Ascending aorta (tissue), 2 donors: ENCODE data around the gene WDR18. TPM values are rescaled to one million over a fixed set of nuclear protein-coding genes. Genes with fewer than 3 reads are reported as not detected.

Experiments
- DNase-seq, 2 donors: peaks; one replicate each; pipeline ENCODE4 v3.0.0-alpha.2; 2019; ENCODE audit warnings: low spot score in 2 of 2
- H3K27ac ChIP-seq, 2 donors: fragments of 200-600 bp; sonication (generic); one replicate each; pipeline ENCODE4 v1.5.1; 2016 to 2017; ENCODE audit warnings: mild to moderate bottlenecking in 1 of 2
- H3K27me3 ChIP-seq: fragments of 200-600 bp; sonication (generic); one replicate; pipeline ENCODE4 v1.5.1; 2017
- H3K36me3 ChIP-seq, 2 donors: fragments of 200-600 bp; sonication (generic); one replicate each; pipeline ENCODE4 v1.5.1; 2016
- H3K4me1 ChIP-seq, 2 donors: fragments of 200-600 bp; sonication (generic); one replicate each; pipeline ENCODE4 v1.5.1; 2016 to 2017; ENCODE audit warnings: mild to moderate bottlenecking in 1 of 2
- H3K4me3 ChIP-seq, 2 donors: fragments of 200-600 bp; sonication (generic); one replicate each; pipeline ENCODE4 v1.5.1; 2016 to 2017; ENCODE audit warnings: mild to moderate bottlenecking in 1 of 2
- H3K9me3 ChIP-seq, 2 donors: fragments of 200-600 bp; sonication (generic); one replicate each; pipeline ENCODE4 v1.5.1; 2016
- intact Hi-C: fragments of 100-400 bp; cut with DNase I; formaldehyde crosslinking; loops from one replicate; pipeline ENCODE4 v1.15.1; 2023
- total RNA-seq: library from RNA; depleted of rRNA; stranded (reverse); fragments of >200 nt; gene quantifications from one replicate; pipeline ENCODE4 v1.1.0, GENCODE V29; 2016
- TF ChIP-seq, protein P1 (sequence below), 3 experiments: fragments of 200-600 bp in 2 of 3; fragments of 450-650 bp in 1 of 3; sonication (generic) in 2 of 3; IDR thresholded peaks; one replicate each; pipeline ENCODE4 v1.5.1; 2016 to 2019; ENCODE audit warnings: antibody characterized with exemption in 3 of 3, mild to moderate bottlenecking in 1 of 3, moderate library complexity in 1 of 3

Gene WDR18
- total RNA-seq, 1 donor from 2014 or later: 65.7 TPM

DNA sequence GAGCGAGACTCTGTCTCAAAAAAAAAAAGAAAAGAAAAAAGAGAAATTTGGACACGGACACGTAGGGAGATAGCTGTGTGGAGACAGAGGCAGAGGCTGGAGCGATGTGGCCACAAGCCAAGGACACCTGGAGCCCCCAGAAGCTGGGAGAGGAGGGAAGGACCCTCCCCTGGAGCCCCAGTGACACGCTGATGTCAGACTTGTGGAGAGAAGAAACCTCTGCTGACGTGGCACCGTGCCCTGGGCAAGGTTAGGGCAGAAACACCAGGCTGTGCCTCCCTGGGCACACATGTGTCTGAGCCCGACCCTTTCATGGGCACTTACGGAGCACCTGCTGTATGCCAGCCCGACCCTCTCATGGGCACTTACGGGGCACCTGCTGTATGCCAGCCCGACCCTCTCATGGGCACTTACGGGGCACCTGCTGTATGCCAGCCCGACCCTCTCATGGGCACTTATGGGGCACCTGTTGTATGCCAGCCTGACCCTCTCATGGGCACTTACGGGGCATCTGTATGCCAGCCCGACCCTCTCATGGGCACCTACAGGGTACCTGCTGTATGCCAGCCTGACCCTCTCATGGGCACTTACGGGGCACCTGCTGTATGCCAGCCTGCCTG, 40.5 kb upstream of the WDR18 start:
- Histone ChIP-seq H3K27me3 (no peaks in the 10 kb centered on the region), H3K36me3 (no peaks in the 10 kb centered on the region), H3K27ac (no peak overlapping the region), H3K9me3 (no peaks in the 10 kb centered on the region), H3K4me3 (no peak overlapping the region), H3K4me1 (peaks cover 0 to 15% of the 10 kb centered on the region in 2 donors)
- no peak for DNase-seq
- TF ChIP-seq, protein P1, sequence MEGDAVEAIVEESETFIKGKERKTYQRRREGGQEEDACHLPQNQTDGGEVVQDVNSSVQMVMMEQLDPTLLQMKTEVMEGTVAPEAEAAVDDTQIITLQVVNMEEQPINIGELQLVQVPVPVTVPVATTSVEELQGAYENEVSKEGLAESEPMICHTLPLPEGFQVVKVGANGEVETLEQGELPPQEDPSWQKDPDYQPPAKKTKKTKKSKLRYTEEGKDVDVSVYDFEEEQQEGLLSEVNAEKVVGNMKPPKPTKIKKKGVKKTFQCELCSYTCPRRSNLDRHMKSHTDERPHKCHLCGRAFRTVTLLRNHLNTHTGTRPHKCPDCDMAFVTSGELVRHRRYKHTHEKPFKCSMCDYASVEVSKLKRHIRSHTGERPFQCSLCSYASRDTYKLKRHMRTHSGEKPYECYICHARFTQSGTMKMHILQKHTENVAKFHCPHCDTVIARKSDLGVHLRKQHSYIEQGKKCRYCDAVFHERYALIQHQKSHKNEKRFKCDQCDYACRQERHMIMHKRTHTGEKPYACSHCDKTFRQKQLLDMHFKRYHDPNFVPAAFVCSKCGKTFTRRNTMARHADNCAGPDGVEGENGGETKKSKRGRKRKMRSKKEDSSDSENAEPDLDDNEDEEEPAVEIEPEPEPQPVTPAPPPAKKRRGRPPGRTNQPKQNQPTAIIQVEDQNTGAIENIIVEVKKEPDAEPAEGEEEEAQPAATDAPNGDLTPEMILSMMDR (IDR thresholded peaks at IDR 0.05): no peak
- intact Hi-C loops: loop anchor here (5.0 kb wide), 1 partner anchor 39 kb away; the partner anchor contains the start of gene WDR18

DNA sequence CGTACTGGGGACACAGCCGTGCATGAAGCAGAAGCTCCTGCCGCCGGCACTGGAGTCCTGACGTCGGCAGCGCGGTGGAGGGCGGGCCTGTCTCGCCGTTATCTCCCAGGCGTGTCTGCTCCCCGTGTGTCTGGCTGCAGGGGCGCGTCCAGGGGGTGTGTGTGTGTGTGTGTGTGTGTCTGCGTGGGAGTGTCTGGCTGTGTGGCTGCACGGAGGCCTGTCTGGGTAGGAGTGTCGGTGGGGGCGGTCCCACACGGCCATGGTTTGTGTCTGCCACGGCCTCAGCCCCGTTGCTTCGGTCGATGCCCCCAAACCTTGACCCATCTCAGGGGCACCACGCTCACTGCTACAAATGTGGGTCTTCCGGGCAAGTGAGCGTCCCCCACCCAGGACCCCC, 40.0 kb upstream of the WDR18 start:
- no peaks in the 10 kb centered on the region for H3K36me3 ChIP-seq
- no peak overlapping the region for H3K27ac ChIP-seq
- H3K4me3 ChIP-seq: no peak overlapping the region
- TF ChIP-seq, protein P1 (IDR thresholded peaks at IDR 0.05): no peak
- H3K27me3 ChIP-seq: no peaks in the 10 kb centered on the region
- H3K4me1 ChIP-seq: peaks cover 0 to 15% of the 10 kb centered on the region in 2 donors
- H3K9me3 ChIP-seq: no peaks in the 10 kb centered on the region
- DNase-seq: no peak
- intact Hi-C loops: loop anchor here (5.0 kb wide), 1 partner anchor 38 kb away; the partner anchor contains the start of gene WDR18

DNA sequence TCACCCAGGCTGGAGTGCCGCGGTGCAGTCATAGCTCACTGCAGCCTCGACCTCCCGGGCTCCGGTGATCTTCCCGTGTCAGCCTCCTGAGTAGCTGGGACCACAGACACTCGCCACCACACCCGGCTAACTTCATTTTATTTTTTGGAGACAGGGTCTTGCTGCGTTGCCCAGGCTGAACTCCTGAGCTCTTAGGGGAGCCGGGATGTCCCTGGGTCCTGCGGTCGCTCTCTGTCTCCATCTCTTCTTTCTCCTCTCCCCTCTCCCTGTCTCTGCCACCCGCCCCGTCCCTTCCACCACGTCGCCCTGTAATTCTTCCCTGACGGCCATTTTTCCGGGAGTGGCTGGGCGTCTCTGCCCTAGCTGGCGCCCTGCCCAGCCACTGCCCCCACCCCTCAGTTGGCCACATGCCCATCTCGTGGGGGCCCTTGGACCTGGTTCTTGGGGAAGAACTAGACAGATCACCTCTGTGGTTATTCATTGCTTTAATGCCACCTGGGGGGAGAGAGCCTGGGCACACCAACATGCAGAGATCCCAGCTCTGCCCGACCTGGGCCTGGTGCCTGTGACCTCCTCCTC, 39.4 kb upstream of the WDR18 start:
- Histone ChIP-seq H3K27me3 (no peaks in the 10 kb centered on the region), H3K4me3 (no peak overlapping the region), H3K27ac (no peak overlapping the region), H3K36me3 (no peaks in the 10 kb centered on the region), H3K9me3 (no peaks in the 10 kb centered on the region), H3K4me1 (peaks cover 0 to 15% of the 10 kb centered on the region in 2 donors)
- no peak for DNase-seq
- TF ChIP-seq, protein P1 (IDR thresholded peaks at IDR 0.05): no peak
- intact Hi-C loops: loop anchor here (5.0 kb wide), 1 partner anchor 38 kb away; the partner anchor contains the start of gene WDR18

DNA sequence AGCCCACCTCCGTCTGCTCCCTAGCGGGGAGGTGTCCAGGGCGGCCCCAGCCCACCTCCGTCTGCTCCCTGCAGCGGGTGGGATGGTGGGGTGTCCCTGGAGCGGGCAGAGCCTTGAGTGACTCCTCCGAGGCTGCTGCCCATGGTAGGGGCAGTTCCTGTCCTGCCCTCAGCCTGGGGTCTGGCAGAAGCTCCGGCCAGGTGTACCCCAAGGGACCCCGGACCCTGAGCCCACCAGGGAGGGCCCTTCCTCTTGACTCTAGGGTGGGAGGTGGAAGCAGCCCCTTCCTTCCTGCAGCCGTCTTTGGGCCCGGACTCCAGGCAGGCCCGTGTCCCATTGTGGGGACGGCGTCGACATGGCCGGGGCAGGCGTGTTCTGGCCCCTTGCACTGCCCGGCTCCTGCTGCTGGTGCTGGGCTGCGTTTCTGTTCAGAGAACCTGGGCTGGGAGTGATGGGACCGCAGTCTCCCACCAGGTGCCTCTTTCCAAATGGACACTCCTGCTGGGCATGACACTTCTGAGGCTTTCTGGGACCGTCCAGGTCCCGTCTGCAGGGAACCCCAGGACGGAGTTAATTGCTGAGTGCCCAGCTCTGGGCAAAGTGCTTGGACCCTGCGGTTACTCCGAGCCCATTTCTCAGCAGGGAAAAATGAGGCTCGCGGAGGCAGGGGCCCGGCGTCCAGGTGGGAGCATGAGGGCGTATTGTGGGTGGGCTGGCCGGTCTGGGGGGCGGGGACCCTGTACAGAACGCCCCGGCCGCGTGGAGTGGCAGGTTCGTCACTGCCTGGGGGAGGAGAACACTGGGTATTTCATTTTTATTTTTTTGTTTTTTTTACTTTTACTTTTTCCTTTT, 38.5 kb upstream of the WDR18 start:
- Histone ChIP-seq H3K9me3 (no peaks in the 10 kb centered on the region), H3K36me3 (no peaks in the 10 kb centered on the region), H3K27ac (no peak overlapping the region), H3K27me3 (no peaks in the 10 kb centered on the region), H3K4me3 (no peak overlapping the region), H3K4me1 (peaks cover 0 to 8% of the 10 kb centered on the region in 2 donors)
- intact Hi-C loops: no loop called here
- DNase-seq: no peak
- TF ChIP-seq, protein P1 (IDR thresholded peaks at IDR 0.05): no peak

DNA sequence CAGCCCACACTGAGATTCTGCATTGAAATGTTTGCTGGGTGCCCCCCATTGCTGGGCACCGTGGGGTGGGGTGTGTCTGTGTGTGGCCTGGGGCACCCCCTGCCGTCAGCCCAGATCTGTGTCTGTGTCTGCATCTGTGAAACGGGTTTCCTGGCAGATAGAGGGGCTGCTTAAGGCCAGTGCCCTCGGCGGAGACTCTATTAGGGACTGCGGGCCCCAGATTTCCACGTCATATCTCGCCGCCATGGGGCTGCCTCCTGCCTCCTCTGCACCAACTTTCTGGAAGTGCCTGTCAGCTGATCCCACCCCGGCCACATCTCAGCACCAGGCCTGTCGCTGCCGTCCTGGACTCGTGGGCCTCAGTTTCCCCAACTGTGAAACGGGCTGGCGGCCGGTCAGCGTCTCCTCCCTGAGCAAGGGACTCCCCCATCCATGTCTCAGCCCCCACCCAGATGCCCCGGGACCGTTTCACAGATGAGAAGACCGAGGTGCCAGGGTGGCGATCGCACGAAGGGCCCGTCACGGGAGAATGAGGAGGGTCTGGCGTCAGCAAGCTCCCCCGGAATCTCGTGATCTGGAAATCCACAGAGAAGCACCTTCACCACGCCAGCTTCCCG, 36.9 kb upstream of the WDR18 start:
- no peak overlapping the region for H3K4me3 ChIP-seq
- H3K4me1 ChIP-seq: no peaks in the 10 kb centered on the region
- no peaks in the 10 kb centered on the region for H3K36me3 ChIP-seq
- DNase-seq: no peak
- intact Hi-C loops: no loop called here
- no peak overlapping the region for H3K27ac ChIP-seq
- H3K27me3 ChIP-seq: no peaks in the 10 kb centered on the region
- TF ChIP-seq, protein P1 (IDR thresholded peaks at IDR 0.05): no peak
- no peaks in the 10 kb centered on the region for H3K9me3 ChIP-seq
